Measurements from ENCODE around the gene CNOT11.

CNOT11 gene

DNA sequence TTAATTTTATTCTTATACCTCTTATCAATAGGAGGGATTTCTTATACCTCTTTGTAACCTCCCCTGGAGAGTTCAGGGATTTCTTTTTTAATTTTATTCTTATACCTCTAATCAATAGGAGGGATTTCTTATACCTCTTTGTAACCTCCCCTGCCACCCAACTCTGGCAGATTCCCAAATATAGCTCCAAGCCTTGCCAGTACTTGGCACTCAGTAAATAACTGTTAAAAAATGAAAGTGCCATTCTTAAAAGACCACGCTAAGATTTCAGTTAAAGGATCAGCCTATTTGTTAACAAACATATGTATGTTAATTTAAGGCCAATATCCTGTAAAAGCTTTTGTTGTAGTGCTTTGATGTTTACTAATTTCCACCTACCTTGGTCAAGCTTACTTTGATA lies 51.0 kb downstream of the CNOT11 start:
- DNase-seq (ENCODE audit: low read depth), result no peak
- H3K4me3 ChIP-seq (ENCODE audit: control insufficient read depth, low read depth, low read length), result no peak overlapping the region
- TF ChIP-seq, protein P1, sequence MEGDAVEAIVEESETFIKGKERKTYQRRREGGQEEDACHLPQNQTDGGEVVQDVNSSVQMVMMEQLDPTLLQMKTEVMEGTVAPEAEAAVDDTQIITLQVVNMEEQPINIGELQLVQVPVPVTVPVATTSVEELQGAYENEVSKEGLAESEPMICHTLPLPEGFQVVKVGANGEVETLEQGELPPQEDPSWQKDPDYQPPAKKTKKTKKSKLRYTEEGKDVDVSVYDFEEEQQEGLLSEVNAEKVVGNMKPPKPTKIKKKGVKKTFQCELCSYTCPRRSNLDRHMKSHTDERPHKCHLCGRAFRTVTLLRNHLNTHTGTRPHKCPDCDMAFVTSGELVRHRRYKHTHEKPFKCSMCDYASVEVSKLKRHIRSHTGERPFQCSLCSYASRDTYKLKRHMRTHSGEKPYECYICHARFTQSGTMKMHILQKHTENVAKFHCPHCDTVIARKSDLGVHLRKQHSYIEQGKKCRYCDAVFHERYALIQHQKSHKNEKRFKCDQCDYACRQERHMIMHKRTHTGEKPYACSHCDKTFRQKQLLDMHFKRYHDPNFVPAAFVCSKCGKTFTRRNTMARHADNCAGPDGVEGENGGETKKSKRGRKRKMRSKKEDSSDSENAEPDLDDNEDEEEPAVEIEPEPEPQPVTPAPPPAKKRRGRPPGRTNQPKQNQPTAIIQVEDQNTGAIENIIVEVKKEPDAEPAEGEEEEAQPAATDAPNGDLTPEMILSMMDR (conservative IDR thresholded peaks at IDR 0.05; ENCODE audit: control insufficient read depth, insufficient read depth, low read depth, low read length), result no peak

DNA sequence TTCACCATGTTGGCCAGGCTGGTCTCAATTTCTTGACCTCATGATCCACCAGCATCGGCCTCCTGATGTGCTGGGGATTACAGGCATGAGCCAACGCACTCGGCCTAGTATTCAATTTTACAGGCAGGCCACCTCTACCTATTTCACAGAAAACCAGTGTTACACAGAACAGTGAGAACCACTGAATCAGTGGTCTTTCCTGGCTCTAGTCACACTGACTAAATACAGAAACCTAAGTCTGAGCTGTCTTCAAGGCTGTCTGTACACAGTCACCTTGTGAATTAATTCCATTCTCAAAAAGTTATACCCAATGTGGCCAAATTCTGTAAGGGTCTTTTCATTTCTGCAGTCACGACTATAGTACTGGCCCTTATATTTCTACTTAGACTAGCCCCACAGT lies 52.3 kb downstream of the CNOT11 start:
- H3K4me3 ChIP-seq (ENCODE audit: control insufficient read depth, low read depth, low read length), result no peak overlapping the region
- TF ChIP-seq, protein P1 (conservative IDR thresholded peaks at IDR 0.05; ENCODE audit: control insufficient read depth, insufficient read depth, low read depth, low read length), result no peak
- DNase-seq (ENCODE audit: low read depth), result no peak

DNA sequence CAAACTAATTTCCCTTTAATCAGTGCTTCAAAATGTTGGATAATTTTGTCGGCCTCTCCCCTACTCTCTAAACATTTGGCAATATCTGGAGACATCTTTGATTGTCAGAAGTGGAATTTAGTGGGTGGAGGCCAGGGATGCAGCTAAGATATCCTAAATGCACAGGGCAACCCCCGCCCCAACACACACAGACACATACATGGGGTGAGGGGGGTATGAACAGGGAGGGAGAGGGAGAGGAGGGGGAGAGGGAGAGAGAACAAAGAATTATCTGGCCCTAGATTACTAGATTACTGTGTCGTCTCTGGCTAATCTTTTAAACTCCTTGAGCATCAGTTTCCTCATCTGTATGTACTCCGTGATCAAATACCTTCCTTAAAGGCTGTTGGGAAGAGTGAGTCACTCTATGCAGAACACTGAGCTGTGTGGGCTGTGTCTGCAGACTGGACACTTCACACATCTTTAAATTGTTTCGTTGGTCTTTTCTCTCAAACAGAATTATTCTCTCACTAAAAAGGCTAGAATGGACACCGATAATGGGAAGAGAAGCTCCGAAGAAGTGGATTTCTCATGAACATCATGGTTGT lies 52.9 kb downstream of the CNOT11 start:
- peak; percentile 75 for DNase-seq (ENCODE audit: low read depth)
- TF ChIP-seq, protein P1 (conservative IDR thresholded peaks at IDR 0.05; ENCODE audit: control insufficient read depth, insufficient read depth, low read depth, low read length), result no peak
- H3K4me3 ChIP-seq (ENCODE audit: control insufficient read depth, low read depth, low read length), result peak overlapping the region; percentile 85

DNA sequence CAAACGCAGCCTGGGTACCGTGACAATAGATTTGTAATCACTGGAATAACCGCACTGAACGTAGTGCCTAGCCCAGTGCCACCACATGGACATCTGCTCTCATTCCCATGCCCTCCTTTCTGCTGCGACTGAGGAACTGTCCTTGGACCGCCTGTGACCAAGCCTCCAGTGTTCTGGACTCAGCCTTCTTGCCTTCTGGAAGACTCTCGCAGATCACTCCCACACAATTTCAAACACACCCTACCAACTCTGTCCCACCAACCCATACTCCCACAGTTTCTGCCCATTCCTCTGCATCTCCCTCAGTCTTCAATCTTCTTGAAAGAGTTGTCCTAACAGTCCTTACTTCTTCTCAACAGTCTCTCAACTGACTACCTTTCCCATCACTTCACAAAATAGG lies 53.7 kb downstream of the CNOT11 start:
- H3K4me3 ChIP-seq (ENCODE audit: control insufficient read depth, low read depth, low read length), result peak overlapping the region; percentile 85
- DNase-seq (ENCODE audit: low read depth), result no peak
- TF ChIP-seq, protein P1 (conservative IDR thresholded peaks at IDR 0.05; ENCODE audit: control insufficient read depth, insufficient read depth, low read depth, low read length), result no peak

DNA sequence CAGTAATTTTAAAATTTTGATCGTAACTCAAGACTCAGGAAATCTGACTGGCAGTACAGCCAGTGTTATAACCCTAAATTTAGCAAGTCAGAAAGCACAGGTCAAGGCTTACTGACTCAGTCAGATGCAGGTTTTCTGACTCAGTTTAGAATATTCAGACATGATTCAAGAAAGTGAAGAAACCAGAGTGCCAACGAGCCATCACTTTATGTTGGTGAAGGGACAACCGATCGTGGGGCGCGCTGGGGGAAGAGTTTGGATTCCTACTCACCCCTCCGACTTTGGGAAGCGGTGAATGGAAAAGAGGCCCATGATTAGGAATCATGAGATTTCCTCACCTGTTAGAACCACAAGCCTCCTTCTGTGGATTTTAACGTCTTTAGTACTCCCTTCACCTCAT lies 54.8 kb downstream of the CNOT11 start:
- peak; percentile 50 for DNase-seq (ENCODE audit: low read depth)
- TF ChIP-seq, protein P1 (conservative IDR thresholded peaks at IDR 0.05; ENCODE audit: control insufficient read depth, insufficient read depth, low read depth, low read length), result no peak
- peak overlapping the region; percentile 85 for H3K4me3 ChIP-seq (ENCODE audit: control insufficient read depth, low read depth, low read length)

DNA sequence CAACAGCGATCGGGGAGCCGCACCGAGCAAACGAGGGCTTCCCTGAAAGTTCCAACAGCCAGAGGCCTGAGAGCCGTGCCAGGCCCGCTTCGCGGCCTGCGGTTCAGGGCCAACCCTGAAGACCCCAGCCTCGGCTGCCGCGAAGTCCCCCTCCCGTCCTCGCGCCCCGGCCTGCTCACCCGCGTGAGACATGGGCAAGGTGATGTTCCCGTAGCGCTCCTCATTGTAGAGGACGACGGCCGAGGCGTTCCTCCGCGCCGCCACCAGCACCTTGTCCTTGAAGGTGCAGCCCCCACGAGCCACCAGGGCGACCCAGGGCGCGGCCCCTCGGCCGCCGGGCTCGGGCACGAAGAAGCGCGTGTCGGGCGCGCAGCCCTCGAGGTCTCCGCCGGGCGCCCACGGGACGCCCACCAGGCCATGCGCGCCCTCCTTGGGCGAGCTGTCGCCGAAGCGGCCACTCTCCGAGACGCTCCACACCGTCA lies 55.3 kb downstream of the CNOT11 start:
- TF ChIP-seq, protein P1 (conservative IDR thresholded peaks at IDR 0.05; ENCODE audit: control insufficient read depth, insufficient read depth, low read depth, low read length), result no peak
- DNase-seq (ENCODE audit: low read depth), result no peak
- H3K4me3 ChIP-seq (ENCODE audit: control insufficient read depth, low read depth, low read length), result peak overlapping the region; percentile 85

All from fibroblast of mammary gland (primary cell).